ENCODE results near the gene TMEM62.

DNA sequence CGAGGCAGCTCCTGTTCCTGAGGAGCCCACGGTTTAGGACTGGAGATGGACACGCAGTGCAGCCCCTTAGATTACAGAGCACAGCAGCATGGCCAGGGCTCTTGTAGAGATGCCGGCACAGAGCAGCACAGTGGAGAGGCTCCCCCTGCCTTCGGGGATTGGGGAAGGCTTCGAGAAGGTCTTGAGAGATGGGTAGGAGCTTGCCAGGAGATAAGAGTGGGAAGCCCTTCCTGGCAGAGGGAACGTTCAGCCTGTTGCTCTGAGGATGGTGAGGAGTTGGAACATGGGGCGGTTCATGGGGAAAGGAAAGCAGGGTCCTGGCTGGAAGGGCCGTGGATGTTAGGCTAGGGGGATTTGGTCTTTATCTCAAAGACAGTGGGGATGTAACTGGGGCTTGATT, 77.4 kb downstream of the TMEM62 start:
- TF ChIP-seq, protein P1, sequence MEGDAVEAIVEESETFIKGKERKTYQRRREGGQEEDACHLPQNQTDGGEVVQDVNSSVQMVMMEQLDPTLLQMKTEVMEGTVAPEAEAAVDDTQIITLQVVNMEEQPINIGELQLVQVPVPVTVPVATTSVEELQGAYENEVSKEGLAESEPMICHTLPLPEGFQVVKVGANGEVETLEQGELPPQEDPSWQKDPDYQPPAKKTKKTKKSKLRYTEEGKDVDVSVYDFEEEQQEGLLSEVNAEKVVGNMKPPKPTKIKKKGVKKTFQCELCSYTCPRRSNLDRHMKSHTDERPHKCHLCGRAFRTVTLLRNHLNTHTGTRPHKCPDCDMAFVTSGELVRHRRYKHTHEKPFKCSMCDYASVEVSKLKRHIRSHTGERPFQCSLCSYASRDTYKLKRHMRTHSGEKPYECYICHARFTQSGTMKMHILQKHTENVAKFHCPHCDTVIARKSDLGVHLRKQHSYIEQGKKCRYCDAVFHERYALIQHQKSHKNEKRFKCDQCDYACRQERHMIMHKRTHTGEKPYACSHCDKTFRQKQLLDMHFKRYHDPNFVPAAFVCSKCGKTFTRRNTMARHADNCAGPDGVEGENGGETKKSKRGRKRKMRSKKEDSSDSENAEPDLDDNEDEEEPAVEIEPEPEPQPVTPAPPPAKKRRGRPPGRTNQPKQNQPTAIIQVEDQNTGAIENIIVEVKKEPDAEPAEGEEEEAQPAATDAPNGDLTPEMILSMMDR (IDR thresholded peaks at IDR 0.05; ENCODE audit: low read depth, low read length), result no peak
- no peak for TF ChIP-seq EZH2phosphoT487 (IDR thresholded peaks at IDR 0.05; ENCODE audit: low read depth)

Data from OCI-LY3 (cell line).